HG03095 (cell line): ENCODE measurements around the gene FAM43A.

Experiments
- ATAC-seq: cut with Tn5 transposase; IDR thresholded peaks from one replicate; pipeline ENCODE4 v1.9.1; 2021; ENCODE audit warnings: moderate library complexity; ENCODE audit not compliant: unreplicated experiment

The FAM43A gene

GRCh38 chr3:194685718-194686413, at the start of gene FAM43A:
TSS of gene FAM43A (plus strand) at chr3:194685883. CDS start at chr3:194686827, 944 bp downstream.
- ATAC-seq, result peak; percentile 34

GRCh38 chr3:194637066-194637465, 48.6 kb upstream of the FAM43A start:
- ATAC-seq, result no peak

- no peak for ATAC-seq
Observed at GRCh38 chr3:194637541-194638400, 47.9 kb upstream of the FAM43A start.

- ATAC-seq, result no peak
Observed at GRCh38 chr3:194638991-194639605, 46.6 kb upstream of the FAM43A start.

DNA sequence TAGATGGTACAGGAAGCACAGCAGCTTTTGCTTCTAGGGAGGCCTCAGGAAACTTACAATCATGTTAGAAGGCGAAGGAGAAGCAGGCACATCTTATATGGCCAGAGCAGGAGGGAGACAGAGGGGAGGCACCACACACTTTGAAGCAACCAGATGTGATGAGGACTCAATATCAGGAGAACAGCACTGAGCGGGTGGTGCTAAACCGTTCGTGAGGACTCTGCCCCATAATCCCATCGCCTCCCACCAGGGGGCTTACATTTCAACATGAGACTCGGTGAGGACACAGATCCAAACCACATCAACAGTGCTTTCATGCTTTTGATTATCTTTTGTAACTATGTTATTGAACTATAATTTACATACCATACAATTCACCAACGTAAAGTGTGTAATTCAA, 44.9 kb upstream of the FAM43A start:
- no peak for ATAC-seq

- ATAC-seq, result no peak
Observed at GRCh38 chr3:194642769-194643168, 42.9 kb upstream of the FAM43A start.

GRCh38 chr3:194647747-194648146, 37.9 kb upstream of the FAM43A start:
- no peak for ATAC-seq

- peak; percentile 94 for ATAC-seq
Observed at GRCh38 chr3:194654443-194654842, 31.2 kb upstream of the FAM43A start.

GRCh38 chr3:194657439-194657838, 28.2 kb upstream of the FAM43A start:
- no peak for ATAC-seq

GRCh38 chr3:194658477-194659242, 27.0 kb upstream of the FAM43A start:
- ATAC-seq, result no peak

GRCh38 chr3:194659778-194660177, 25.9 kb upstream of the FAM43A start:
- no peak for ATAC-seq

DNA sequence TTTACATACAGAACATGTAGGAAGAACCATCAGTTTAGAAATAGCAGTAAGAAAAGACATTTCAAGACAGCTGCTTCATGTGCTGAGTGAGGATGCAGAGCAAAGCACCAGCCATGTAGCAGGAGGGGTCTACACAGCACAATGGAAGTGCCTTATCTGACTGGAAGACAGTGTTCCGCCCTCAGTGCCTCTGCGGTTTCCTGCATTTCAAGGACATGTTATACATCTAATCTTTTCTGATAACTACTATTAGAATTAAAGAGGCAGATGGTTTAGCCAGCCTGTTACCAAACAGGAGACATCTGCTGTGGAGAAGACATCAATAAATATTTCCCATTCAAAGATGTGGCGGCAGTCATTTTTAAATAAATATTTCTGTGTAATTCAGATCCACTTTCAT, 24.3 kb upstream of the FAM43A start:
- no peak for ATAC-seq

DNA sequence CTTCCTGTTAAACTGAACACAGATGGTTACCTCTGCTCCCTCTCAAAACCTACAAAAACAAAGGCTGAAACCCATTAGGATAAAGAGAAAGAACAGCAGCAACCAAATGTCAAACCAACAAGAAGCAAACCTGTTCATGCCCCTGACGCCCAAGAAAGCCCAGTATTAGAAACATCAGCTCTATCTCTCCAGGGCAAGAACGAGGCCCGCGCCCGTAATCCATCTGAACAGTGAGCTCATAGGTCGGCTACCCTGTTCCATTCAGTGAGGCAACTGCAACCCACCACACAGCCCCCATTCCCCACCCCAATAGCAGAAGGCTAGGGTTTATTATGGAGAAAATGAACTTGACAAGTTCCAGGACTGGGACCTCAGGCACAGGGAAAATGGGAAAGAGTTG, 23.7 kb upstream of the FAM43A start:
- ATAC-seq, result no peak

DNA sequence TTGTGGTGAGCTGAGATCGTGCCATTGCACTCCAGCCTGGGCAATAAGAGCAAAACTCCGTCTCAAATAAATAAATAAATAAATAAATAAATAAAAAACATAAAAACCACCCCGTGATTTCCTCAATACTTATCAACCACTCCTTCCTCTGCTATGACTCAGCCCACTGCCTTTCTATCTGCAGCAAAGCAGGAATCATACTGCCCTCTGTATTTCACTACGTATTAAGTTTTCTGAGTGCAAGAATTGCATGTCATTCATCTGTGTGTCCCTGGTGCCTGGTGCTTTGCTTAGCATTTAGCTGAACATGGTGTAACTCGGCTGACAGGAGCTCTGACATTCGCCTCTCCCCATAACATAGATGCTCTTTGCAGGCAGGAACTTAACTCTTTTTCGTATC, 20.8 kb upstream of the FAM43A start:
- no peak for ATAC-seq

- ATAC-seq, result no peak
Observed at GRCh38 chr3:194667363-194667762, 18.3 kb upstream of the FAM43A start.

DNA sequence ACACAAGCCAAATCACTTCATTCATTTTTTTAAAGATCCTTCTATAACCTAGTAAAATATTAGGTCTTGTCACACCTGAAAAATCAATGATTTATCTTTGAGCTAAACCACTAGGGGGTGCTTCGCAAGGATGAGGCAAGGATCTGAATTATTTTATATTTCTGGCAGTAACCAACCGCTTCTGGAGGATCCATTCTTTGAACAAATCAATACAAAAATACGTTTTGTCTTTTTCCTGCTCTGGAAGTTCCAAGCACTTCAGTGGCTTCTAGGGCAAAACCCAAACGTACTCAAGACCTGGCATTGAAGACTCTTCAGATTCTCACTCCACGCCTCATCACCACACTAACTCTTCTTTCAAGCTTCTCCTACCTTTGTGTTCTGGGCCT, 14.2 kb upstream of the FAM43A start:
- ATAC-seq, result no peak

DNA sequence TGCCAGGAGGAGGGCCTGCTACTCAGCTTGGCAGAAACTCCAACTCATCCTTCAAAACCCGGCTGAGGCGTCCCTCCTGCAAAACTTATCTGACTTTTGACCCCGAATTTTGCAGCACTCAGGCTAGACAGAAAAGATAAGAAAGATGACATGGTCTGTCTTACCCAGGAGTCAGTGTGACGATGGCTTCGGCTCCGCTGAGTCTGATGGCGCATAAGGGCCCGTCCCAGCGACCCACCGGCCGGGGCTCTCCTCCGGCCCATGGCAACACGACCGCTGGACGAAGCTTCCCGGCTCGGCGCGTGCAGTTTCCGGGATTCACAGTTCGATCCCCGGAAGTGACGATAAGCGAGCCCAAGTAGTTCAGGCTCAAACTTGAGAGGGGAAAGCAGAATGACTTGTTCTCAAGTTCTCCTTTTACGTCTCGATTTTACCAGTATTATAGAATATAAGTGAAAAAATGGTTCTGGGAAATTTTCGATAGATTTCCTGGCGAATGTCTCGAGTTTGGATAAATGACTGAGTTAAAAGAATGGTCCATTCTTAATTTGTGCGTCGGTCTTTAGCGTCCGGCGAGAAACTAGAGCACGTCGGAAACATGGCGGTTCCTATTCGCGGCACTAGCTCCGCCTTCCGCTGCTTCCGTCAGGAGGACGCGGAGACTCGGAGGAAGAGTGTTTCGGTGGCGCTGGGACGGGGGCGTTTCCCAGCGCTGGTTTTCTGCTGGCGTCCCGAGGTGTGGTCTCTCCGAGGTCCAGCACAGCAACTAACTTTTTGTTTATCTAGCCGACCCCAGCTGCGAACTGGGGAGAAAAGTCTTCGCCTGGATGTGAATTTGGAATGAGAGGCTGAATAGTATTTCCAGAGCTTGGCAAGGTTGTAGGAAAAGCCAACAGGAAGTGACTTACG, 13.5 kb upstream of the FAM43A start, which contains the start of gene LSG1:
LSG1 (minus strand) TSS at position 292 of the 909 bp plus-strand sequence; CDS start at position 263, 29 bp downstream.
- ATAC-seq, result peak; percentile 89

GRCh38 chr3:194672876-194673275, 12.8 kb upstream of the FAM43A start:
- ATAC-seq, result no peak

GRCh38 chr3:194673761-194674160, 11.9 kb upstream of the FAM43A start:
- no peak for ATAC-seq

DNA sequence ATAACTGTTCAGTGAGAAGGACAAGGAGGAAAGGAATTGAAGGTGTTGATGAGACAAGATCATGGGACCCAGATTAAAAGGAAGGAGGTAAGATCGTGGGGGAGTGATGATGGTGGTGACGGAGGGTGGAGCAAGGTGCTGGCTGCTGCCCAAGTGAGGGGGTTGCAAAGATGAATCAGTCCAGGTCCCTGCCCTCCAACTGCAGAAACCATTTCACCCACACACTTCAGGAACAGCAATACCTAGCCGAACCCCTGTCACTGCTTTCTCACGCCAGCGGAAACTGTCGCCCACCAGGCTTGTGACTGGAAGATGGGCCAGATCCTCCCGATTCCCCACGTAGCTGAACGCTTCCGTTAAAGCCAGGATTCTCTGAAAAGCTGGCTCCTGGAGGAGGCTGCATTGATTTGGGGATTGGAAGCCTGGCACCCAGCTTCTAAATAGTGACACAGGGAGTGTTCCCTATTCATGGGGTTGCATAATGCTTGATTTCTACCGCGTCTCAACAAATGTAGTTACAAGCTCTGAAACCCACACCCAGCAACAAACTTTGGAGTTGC, 10.5 kb upstream of the FAM43A start:
- ATAC-seq, result no peak
